ENCODE data around the gene RNF34. TPM values are rescaled to one million over a fixed set of nuclear protein-coding genes. Genes with fewer than 3 reads are reported as not detected.

The RNF34 gene
- total and polyA plus RNA-seq, 2 of the 13 experiments (the other 11 are each of a cell fraction or from before 2014, with no cell fraction given): 36.8 to 53.2 TPM

GRCh38 chr12:121399391-121400331 is at the start of gene RNF34 (continued):
- TF ChIP-seq, protein P1, sequence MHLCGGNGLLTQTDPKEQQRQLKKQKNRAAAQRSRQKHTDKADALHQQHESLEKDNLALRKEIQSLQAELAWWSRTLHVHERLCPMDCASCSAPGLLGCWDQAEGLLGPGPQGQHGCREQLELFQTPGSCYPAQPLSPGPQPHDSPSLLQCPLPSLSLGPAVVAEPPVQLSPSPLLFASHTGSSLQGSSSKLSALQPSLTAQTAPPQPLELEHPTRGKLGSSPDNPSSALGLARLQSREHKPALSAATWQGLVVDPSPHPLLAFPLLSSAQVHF (CRISPR knock-in tag; IDR thresholded peaks at IDR 0.05): 0 out of 2 replicates have a peak, but pooled peaks have one; percentile 74
- no peak for TF ChIP-seq PPARG (CRISPR knock-in tag; conservative IDR thresholded peaks at IDR 0.05)
- no peak for TF ChIP-seq CBX1 (IDR thresholded peaks at IDR 0.05; ENCODE audit: low read depth)
- TF ChIP-seq, protein P2, sequence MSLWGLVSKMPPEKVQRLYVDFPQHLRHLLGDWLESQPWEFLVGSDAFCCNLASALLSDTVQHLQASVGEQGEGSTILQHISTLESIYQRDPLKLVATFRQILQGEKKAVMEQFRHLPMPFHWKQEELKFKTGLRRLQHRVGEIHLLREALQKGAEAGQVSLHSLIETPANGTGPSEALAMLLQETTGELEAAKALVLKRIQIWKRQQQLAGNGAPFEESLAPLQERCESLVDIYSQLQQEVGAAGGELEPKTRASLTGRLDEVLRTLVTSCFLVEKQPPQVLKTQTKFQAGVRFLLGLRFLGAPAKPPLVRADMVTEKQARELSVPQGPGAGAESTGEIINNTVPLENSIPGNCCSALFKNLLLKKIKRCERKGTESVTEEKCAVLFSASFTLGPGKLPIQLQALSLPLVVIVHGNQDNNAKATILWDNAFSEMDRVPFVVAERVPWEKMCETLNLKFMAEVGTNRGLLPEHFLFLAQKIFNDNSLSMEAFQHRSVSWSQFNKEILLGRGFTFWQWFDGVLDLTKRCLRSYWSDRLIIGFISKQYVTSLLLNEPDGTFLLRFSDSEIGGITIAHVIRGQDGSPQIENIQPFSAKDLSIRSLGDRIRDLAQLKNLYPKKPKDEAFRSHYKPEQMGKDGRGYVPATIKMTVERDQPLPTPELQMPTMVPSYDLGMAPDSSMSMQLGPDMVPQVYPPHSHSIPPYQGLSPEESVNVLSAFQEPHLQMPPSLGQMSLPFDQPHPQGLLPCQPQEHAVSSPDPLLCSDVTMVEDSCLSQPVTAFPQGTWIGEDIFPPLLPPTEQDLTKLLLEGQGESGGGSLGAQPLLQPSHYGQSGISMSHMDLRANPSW (CRISPR knock-in tag; IDR thresholded peaks at IDR 0.05; ENCODE audit: borderline replicate concordance): peak; percentile 43; the same call in 1 of the 2 replicates
- no peak for TF ChIP-seq FOXM1 (CRISPR knock-in tag; IDR thresholded peaks at IDR 0.05)
- no peak for TF ChIP-seq HHEX (CRISPR knock-in tag; IDR thresholded peaks at IDR 0.05)
- no peak for TF ChIP-seq ZNF737 (CRISPR knock-in tag; IDR thresholded peaks at IDR 0.05; ENCODE audit: borderline replicate concordance)
- TF ChIP-seq RFXAP (CRISPR knock-in tag; IDR thresholded peaks at IDR 0.05; ENCODE audit: borderline replicate concordance): no peak
- no peak for TF ChIP-seq ZKSCAN1 (IDR thresholded peaks at IDR 0.05; ENCODE audit: low read length)
- TF ChIP-seq RBAK (CRISPR knock-in tag; IDR thresholded peaks at IDR 0.05): no peak
- peak; percentile 68; the same call in 1 of the 2 replicates for TF ChIP-seq PITX1 (CRISPR knock-in tag; IDR thresholded peaks at IDR 0.05)
- TF ChIP-seq ZNF180 (CRISPR knock-in tag; IDR thresholded peaks at IDR 0.05; ENCODE audit: borderline replicate concordance, low read depth): no peak
- TF ChIP-seq ZNF547 (CRISPR knock-in tag; IDR thresholded peaks at IDR 0.05): peak; percentile 93; the same call in 1 of the 2 replicates
- TF ChIP-seq, protein P3, sequence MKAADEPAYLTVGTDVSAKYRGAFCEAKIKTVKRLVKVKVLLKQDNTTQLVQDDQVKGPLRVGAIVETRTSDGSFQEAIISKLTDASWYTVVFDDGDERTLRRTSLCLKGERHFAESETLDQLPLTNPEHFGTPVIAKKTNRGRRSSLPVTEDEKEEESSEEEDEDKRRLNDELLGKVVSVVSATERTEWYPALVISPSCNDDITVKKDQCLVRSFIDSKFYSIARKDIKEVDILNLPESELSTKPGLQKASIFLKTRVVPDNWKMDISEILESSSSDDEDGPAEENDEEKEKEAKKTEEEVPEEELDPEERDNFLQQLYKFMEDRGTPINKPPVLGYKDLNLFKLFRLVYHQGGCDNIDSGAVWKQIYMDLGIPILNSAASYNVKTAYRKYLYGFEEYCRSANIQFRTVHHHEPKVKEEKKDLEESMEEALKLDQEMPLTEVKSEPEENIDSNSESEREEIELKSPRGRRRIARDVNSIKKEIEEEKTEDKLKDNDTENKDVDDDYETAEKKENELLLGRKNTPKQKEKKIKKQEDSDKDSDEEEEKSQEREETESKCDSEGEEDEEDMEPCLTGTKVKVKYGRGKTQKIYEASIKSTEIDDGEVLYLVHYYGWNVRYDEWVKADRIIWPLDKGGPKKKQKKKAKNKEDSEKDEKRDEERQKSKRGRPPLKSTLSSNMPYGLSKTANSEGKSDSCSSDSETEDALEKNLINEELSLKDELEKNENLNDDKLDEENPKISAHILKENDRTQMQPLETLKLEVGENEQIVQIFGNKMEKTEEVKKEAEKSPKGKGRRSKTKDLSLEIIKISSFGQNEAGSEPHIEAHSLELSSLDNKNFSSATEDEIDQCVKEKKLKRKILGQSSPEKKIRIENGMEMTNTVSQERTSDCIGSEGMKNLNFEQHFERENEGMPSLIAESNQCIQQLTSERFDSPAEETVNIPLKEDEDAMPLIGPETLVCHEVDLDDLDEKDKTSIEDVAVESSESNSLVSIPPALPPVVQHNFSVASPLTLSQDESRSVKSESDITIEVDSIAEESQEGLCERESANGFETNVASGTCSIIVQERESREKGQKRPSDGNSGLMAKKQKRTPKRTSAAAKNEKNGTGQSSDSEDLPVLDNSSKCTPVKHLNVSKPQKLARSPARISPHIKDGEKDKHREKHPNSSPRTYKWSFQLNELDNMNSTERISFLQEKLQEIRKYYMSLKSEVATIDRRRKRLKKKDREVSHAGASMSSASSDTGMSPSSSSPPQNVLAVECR (CRISPR knock-in tag; IDR thresholded peaks at IDR 0.05; ENCODE audit: borderline replicate concordance): peak; percentile 87
- TF ChIP-seq ZNF615 (CRISPR knock-in tag; IDR thresholded peaks at IDR 0.05; ENCODE audit: borderline replicate concordance): no peak
- no peak for TF ChIP-seq AHR (CRISPR knock-in tag; IDR thresholded peaks at IDR 0.05)
- TF ChIP-seq, protein P4, sequence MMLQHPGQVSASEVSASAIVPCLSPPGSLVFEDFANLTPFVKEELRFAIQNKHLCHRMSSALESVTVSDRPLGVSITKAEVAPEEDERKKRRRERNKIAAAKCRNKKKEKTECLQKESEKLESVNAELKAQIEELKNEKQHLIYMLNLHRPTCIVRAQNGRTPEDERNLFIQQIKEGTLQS (CRISPR knock-in tag; IDR thresholded peaks at IDR 0.05): no peak; the same call in 1 of the 2 replicates
- no peak for TF ChIP-seq MTF1 (CRISPR knock-in tag; IDR thresholded peaks at IDR 0.05)
- TF ChIP-seq NR3C1 (CRISPR knock-in tag; IDR thresholded peaks at IDR 0.05): no peak
- peak; percentile 29; the same call in 1 of the 2 replicates for TF ChIP-seq HBP1 (CRISPR knock-in tag; IDR thresholded peaks at IDR 0.05; ENCODE audit: low read depth)
